Mesothelial cell of epicardium (in vitro differentiated cells): ENCODE data around the gene FLYWCH1. TPM values are rescaled to one million over a fixed set of nuclear protein-coding genes. Genes with fewer than 3 reads are reported as not detected.

ENCODE experiments used
- DNase-seq, 2 experiments: peaks; one replicate each; pipeline ENCODE4 v3.0.0; 2021; ENCODE audit warnings: low spot score in 2 of 2; ENCODE audit not compliant: unreplicated experiment in 2 of 2
- H3K27ac Mint-ChIP-seq: 2 replicates; pipeline ENCODE4 v1.8.0; 2021; ENCODE audit warnings: mixed read lengths
- H3K27me3 Mint-ChIP-seq: 2 replicates; pipeline ENCODE4 v1.8.0; 2021; ENCODE audit warnings: low read depth, mixed read lengths
- H3K36me3 Mint-ChIP-seq: 2 replicates; pipeline ENCODE4 v1.8.0; 2021; ENCODE audit warnings: mixed read lengths
- H3K4me1 Mint-ChIP-seq: 2 replicates; pipeline ENCODE4 v1.8.0; 2021; ENCODE audit warnings: mixed read lengths
- H3K4me3 Mint-ChIP-seq: 2 replicates; pipeline ENCODE4 v1.8.0; 2021; ENCODE audit warnings: mild to moderate bottlenecking, moderate library complexity, mixed read lengths
- H3K9me3 Mint-ChIP-seq: 2 replicates; pipeline ENCODE4 v1.8.0; 2021; ENCODE audit warnings: mixed read lengths
- CTCF ChIP-seq: fragments of 200-600 bp; sonication (generic); IDR thresholded peaks from one replicate; pipeline ENCODE4 v1.5.0; 2021; ENCODE audit warnings: antibody characterized with exemption; ENCODE audit not compliant: unreplicated experiment
- total RNA-seq: library from RNA; stranded (reverse); gene quantifications from 3 replicates; pipeline ENCODE4 v1.2.1, GENCODE V29; 2021

The FLYWCH1 gene
- 25.9 to 29.4 TPM (median 29.0 TPM) in 3 replicates for total RNA-seq

- Mint-ChIP-seq H3K27me3 (no peaks in the 10 kb centered on the region), H3K4me3 (peak within 1 kb of the TSS; percentile 89), H3K9me3 (no peaks in the 10 kb centered on the region), H3K27ac (peak within 1 kb of the TSS; percentile 84), H3K36me3 (peaks cover 4% of the 10 kb centered on the region), H3K4me1 (peaks cover 13% of the 10 kb centered on the region)
- TF ChIP-seq CTCF: no peak
- DNase-seq: peak; percentile 98
Observed at GRCh38 chr16:2911638-2912329, at the start of gene FLYWCH1. Gene FLYWCH1, plus strand, starts transcription at chr16:2911931. Its CDS starts 17,755 bp downstream, at chr16:2929686.

- no peak overlapping the region for H3K27ac Mint-ChIP-seq
- no peaks in the 10 kb centered on the region for H3K36me3 Mint-ChIP-seq
- no peak overlapping the region for H3K4me3 Mint-ChIP-seq
- TF ChIP-seq CTCF: no peak
- H3K9me3 Mint-ChIP-seq: peaks cover 5% of the 10 kb centered on the region
- peaks cover 50% of the 10 kb centered on the region for H3K27me3 Mint-ChIP-seq
- no peak for DNase-seq
- peaks cover 6% of the 10 kb centered on the region for H3K4me1 Mint-ChIP-seq
Observed at GRCh38 chr16:2865651-2866050, 46.1 kb upstream of the FLYWCH1 start.

- no peak overlapping the region for H3K4me3 Mint-ChIP-seq
- peaks cover 6% of the 10 kb centered on the region for H3K4me1 Mint-ChIP-seq
- no peak for TF ChIP-seq CTCF
- no peaks in the 10 kb centered on the region for H3K36me3 Mint-ChIP-seq
- peaks cover under 1% of the 10 kb centered on the region for H3K9me3 Mint-ChIP-seq
- peaks cover 52% of the 10 kb centered on the region for H3K27me3 Mint-ChIP-seq
- no peak overlapping the region for H3K27ac Mint-ChIP-seq
- no peak for DNase-seq
Observed at GRCh38 chr16:2866431-2866830, 45.3 kb upstream of the FLYWCH1 start.

- H3K27ac Mint-ChIP-seq: no peak overlapping the region
- peaks cover 53% of the 10 kb centered on the region for H3K27me3 Mint-ChIP-seq
- H3K4me1 Mint-ChIP-seq: peaks cover 6% of the 10 kb centered on the region
- TF ChIP-seq CTCF: no peak
- peak overlapping the region; percentile 79 for H3K4me3 Mint-ChIP-seq
- no peaks in the 10 kb centered on the region for H3K9me3 Mint-ChIP-seq
- H3K36me3 Mint-ChIP-seq: no peaks in the 10 kb centered on the region
- DNase-seq: no peak
Observed at GRCh38 chr16:2867661-2867986, 44.1 kb upstream of the FLYWCH1 start.

- Mint-ChIP-seq H3K4me3 (peak overlapping the region; percentile 79), H3K9me3 (no peaks in the 10 kb centered on the region)
Observed at GRCh38 chr16:2867987-2868789, 43.5 kb upstream of the FLYWCH1 start.

More at GRCh38 chr16:2867987-2868789, 43.5 kb upstream of the FLYWCH1 start:
- Mint-ChIP-seq H3K4me1 (peaks cover 6% of the 10 kb centered on the region), H3K27me3 (peaks cover 53% of the 10 kb centered on the region), H3K27ac (peak overlapping the region; percentile 82), H3K36me3 (no peaks in the 10 kb centered on the region)
- DNase-seq: peak; percentile 86 to 98
- peak; percentile 97 for TF ChIP-seq CTCF
